ENCODE data around the gene MPP2. TPM values are rescaled to one million over a fixed set of nuclear protein-coding genes. Genes with fewer than 3 reads are reported as not detected.

Gene MPP2
- total RNA-seq = 0.31 and 0.61 TPM in 2 replicates

GRCh38 chr17:43907425-43907981 is at the start of gene MPP2:
Gene MPP2, minus strand, starts transcription at chr17:43907536. Its CDS starts 3,076 bp downstream, at chr17:43904460.

GRCh38 chr17:43953746-43954145 is 46.4 kb upstream of the MPP2 start, which contains the start of gene PYY:
Gene PYY, minus strand, starts transcription at chr17:43953940. Its CDS starts 457 bp downstream, at chr17:43953483.

GRCh38 chr17:43942051-43942685 is 34.8 kb upstream of the MPP2 start, which contains the start of gene PPY:
Gene PPY, minus strand, starts transcription at chr17:43942476. Its CDS starts 822 bp downstream, at chr17:43941654.

GRCh38 chr17:43846963-43847371 is 60.4 kb downstream of the MPP2 start, which contains the start of gene CD300LG:
Gene CD300LG, plus strand, starts transcription at chr17:43847176. Its CDS starts 41 bp downstream, at chr17:43847217.

GRCh38 chr17:43832976-43833829 is 74.1 kb downstream of the MPP2 start, which contains the start of gene MPP3:
Gene MPP3, minus strand, starts transcription at chr17:43833146. Its CDS starts 1,240 bp downstream, at chr17:43831906.

Other genes starting within 250 kb of the MPP2 start
- not detected in 2 replicates for gene MEOX1, start 245.6 kb downstream of the MPP2 start, total RNA-seq
- 0.15 TPM in 1 of 2 replicates, not detected in the other for gene SOST, start 148.7 kb downstream of the MPP2 start, total RNA-seq
- gene DUSP3, start 128.6 kb downstream of the MPP2 start, total RNA-seq = 16.6 and 23.8 TPM in 2 replicates
- gene CFAP97D1, start 127.1 kb downstream of the MPP2 start, total RNA-seq = not detected in 2 replicates
- gene MPP3, start 74.4 kb downstream of the MPP2 start, total RNA-seq = 6.2 and 8.6 TPM in 2 replicates
- gene CD300LG, start 60.4 kb downstream of the MPP2 start, total RNA-seq = not detected in 2 replicates
- gene PPY, start 34.9 kb upstream of the MPP2 start, total RNA-seq = 1.6 TPM in 1 of 2 replicates, not detected in the other
- gene PYY, start 46.4 kb upstream of the MPP2 start, total RNA-seq = 0.11 TPM in 1 of 2 replicates, not detected in the other
- 17.1 TPM in 2 replicates for gene NAGS, start 97.1 kb upstream of the MPP2 start, total RNA-seq
- 40.8 and 42.8 TPM in 2 replicates for gene TMEM101, start 107.4 kb upstream of the MPP2 start, total RNA-seq
- gene LSM12, start 159.1 kb upstream of the MPP2 start, total RNA-seq = 55.6 and 59.4 TPM in 2 replicates
- gene G6PC3, start 163.2 kb upstream of the MPP2 start, total RNA-seq = 36.5 and 42.4 TPM in 2 replicates
- 8.7 and 17.2 TPM in 2 replicates for gene HDAC5, start 216.1 kb upstream of the MPP2 start, total RNA-seq
- 2.8 and 7.8 TPM in 2 replicates for gene HROB, start 234.4 kb upstream of the MPP2 start, total RNA-seq